ENCODE data around the gene ATXN7L1.

DNA sequence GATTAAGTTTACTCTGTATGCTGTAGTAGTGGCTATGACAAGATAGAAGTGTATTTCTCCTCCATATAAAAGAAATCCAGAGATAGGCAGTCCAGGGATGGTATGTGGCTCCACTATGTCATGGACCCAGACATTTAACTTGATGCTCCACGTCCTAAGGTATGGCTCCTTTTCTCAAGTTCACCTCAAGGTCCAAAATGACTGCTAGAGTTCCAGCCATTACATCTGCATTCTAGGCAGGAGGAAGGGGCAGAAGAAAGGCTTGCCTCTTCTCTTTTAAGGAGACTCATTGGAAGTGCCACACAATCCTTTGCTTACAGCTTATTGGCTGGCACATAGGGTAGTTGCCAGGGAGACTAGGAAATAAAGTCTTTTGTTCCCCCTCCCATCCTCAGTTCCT is 27.7 kb upstream of the ATXN7L1 start:
- TF ChIP-seq, protein P1, sequence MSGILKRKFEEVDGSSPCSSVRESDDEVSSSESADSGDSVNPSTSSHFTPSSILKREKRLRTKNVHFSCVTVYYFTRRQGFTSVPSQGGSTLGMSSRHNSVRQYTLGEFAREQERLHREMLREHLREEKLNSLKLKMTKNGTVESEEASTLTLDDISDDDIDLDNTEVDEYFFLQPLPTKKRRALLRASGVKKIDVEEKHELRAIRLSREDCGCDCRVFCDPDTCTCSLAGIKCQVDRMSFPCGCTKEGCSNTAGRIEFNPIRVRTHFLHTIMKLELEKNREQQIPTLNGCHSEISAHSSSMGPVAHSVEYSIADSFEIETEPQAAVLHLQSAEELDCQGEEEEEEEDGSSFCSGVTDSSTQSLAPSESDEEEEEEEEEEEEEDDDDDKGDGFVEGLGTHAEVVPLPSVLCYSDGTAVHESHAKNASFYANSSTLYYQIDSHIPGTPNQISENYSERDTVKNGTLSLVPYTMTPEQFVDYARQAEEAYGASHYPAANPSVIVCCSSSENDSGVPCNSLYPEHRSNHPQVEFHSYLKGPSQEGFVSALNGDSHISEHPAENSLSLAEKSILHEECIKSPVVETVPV (CRISPR knock-in tag; IDR thresholded peaks at IDR 0.05) = no peak
- TF ChIP-seq RARB (CRISPR knock-in tag; IDR thresholded peaks at IDR 0.05) (no peak), CREB5 (CRISPR knock-in tag; IDR thresholded peaks at IDR 0.05; ENCODE audit: low read depth) (no peak)
- TF ChIP-seq, protein P2, sequence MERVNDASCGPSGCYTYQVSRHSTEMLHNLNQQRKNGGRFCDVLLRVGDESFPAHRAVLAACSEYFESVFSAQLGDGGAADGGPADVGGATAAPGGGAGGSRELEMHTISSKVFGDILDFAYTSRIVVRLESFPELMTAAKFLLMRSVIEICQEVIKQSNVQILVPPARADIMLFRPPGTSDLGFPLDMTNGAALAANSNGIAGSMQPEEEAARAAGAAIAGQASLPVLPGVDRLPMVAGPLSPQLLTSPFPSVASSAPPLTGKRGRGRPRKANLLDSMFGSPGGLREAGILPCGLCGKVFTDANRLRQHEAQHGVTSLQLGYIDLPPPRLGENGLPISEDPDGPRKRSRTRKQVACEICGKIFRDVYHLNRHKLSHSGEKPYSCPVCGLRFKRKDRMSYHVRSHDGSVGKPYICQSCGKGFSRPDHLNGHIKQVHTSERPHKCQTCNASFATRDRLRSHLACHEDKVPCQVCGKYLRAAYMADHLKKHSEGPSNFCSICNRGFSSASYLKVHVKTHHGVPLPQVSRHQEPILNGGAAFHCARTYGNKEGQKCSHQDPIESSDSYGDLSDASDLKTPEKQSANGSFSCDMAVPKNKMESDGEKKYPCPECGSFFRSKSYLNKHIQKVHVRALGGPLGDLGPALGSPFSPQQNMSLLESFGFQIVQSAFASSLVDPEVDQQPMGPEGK (CRISPR knock-in tag; IDR thresholded peaks at IDR 0.05; ENCODE audit: borderline replicate concordance) = no peak
